ENCODE data around the gene FBN1.

The FBN1 gene

GRCh38 chr15:48634893-48635292 lies 10.6 kb downstream of the FBN1 start:
- DNase-seq (ENCODE audit: low read depth), result no peak
- TF ChIP-seq, protein P1, sequence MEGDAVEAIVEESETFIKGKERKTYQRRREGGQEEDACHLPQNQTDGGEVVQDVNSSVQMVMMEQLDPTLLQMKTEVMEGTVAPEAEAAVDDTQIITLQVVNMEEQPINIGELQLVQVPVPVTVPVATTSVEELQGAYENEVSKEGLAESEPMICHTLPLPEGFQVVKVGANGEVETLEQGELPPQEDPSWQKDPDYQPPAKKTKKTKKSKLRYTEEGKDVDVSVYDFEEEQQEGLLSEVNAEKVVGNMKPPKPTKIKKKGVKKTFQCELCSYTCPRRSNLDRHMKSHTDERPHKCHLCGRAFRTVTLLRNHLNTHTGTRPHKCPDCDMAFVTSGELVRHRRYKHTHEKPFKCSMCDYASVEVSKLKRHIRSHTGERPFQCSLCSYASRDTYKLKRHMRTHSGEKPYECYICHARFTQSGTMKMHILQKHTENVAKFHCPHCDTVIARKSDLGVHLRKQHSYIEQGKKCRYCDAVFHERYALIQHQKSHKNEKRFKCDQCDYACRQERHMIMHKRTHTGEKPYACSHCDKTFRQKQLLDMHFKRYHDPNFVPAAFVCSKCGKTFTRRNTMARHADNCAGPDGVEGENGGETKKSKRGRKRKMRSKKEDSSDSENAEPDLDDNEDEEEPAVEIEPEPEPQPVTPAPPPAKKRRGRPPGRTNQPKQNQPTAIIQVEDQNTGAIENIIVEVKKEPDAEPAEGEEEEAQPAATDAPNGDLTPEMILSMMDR (IDR thresholded peaks at IDR 0.05; ENCODE audit: insufficient read depth, low read depth, low read length, missing control alignments), result no peak
- no peak overlapping the region for H3K4me3 ChIP-seq (ENCODE audit: low read length)

DNA sequence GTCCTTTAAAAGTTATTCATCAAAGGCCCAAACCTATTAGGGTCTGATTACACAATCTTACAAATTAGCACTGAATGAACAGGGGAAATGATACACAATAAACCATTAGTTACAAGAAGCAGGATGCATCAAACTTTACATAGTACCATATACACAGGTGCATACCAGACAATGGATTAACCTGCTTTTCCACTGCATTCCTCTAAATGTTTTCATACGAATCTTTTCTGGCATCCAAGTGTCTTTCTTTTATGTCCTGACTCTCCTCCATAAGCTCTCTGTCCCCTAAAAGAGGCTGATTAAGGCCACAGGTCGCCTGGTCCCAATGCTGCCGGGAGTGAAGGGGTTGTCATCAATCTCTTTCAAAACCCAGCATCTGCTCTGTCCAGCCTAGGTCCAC lies 11.4 kb downstream of the FBN1 start:
- TF ChIP-seq, protein P1 (IDR thresholded peaks at IDR 0.05; ENCODE audit: insufficient read depth, low read depth, low read length, missing control alignments), result no peak
- H3K4me3 ChIP-seq (ENCODE audit: low read length), result no peak overlapping the region
- no peak for DNase-seq (ENCODE audit: low read depth)

DNA sequence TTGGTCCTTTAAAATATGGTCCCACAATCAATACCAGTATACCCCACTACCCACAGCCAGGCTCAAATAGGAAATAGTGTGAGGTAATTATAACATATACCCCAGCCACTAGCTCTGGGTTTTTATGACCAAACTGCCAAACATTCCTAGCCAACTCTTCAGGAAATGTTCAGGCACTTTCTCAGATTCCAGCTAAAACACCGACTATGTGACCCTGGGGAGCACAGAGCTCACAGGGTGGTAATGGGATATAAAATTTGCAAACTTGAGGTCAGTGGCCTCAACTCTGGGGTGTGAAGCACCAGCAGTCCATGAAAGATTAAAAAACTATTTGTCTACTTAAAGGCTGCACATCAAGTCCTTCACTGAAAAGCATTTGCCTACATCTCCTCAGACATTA lies 12.9 kb downstream of the FBN1 start:
- no peak overlapping the region for H3K4me3 ChIP-seq (ENCODE audit: low read length)
- TF ChIP-seq, protein P1 (IDR thresholded peaks at IDR 0.05; ENCODE audit: insufficient read depth, low read depth, low read length, missing control alignments), result no peak
- DNase-seq (ENCODE audit: low read depth), result no peak

GRCh38 chr15:48631176-48631770 lies 14.2 kb downstream of the FBN1 start:
- no peak for DNase-seq (ENCODE audit: low read depth)
- no peak overlapping the region for H3K4me3 ChIP-seq (ENCODE audit: low read length)
- TF ChIP-seq, protein P1 (IDR thresholded peaks at IDR 0.05; ENCODE audit: insufficient read depth, low read depth, low read length, missing control alignments), result no peak

GRCh38 chr15:48630245-48630644 lies 15.3 kb downstream of the FBN1 start:
- TF ChIP-seq, protein P1 (IDR thresholded peaks at IDR 0.05; ENCODE audit: insufficient read depth, low read depth, low read length, missing control alignments), result no peak
- DNase-seq (ENCODE audit: low read depth), result no peak
- no peak overlapping the region for H3K4me3 ChIP-seq (ENCODE audit: low read length)

GRCh38 chr15:48628832-48629231 lies 16.7 kb downstream of the FBN1 start:
- TF ChIP-seq, protein P1 (IDR thresholded peaks at IDR 0.05; ENCODE audit: insufficient read depth, low read depth, low read length, missing control alignments), result no peak
- no peak overlapping the region for H3K4me3 ChIP-seq (ENCODE audit: low read length)
- no peak for DNase-seq (ENCODE audit: low read depth)

DNA sequence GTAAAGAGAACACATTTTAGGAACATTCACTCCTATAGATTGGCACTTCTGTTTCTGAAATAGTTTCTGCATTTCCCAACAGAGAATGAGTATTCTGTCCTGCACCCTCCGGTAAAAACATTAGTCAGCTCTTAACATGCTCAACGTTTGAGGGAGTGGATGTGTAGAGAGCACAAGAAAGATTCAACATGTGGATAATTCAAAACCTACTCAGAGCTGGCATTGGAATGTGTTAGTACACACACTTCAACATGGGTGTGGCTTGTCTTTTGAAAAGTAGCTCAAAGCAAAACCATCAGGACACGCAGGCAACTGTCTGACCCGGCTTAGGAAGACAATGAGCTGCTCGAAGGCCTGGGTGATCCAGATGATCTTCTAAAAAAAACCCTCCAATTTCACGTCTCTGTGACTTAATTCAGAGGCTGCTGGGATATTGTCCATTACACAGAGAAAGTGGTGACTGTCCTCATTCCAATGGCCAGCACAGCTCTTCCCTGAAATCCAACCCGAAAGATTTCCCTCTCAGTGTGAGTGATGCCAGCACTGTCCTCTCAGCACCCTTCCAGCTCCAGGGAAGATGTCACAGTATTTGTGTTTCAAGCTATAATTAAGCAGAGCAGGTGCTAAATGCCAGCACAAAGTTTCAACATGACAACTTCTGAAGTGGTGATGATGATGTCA lies 18.1 kb downstream of the FBN1 start:
- no peak overlapping the region for H3K4me3 ChIP-seq (ENCODE audit: low read length)
- DNase-seq (ENCODE audit: low read depth), result peak; percentile 96
- TF ChIP-seq, protein P1 (IDR thresholded peaks at IDR 0.05; ENCODE audit: insufficient read depth, low read depth, low read length, missing control alignments), result no peak

Data from epithelial cell of esophagus (primary cell).